ENCODE measurements around the gene PABPC1L.
"Not testable (repeated sequence)": the region's sequence is repeated elsewhere in the genome, so short reads cannot be mapped to it uniquely, and the experiment has no call there.

The PABPC1L gene

GRCh38 chr20:44909872-44910689, at the start of gene PABPC1L:
Gene PABPC1L, plus strand, starts transcription at chr20:44910060. Its CDS starts 84 bp downstream, at chr20:44910144.
- in situ Hi-C loops (cut with MboI; ENCODE audit: low sequenced_read_pairs) = no loop called here
- Histone ChIP-seq H3K36me3 (replicated peaks) (peaks cover 46% of the 10 kb centered on the region), H3K9me3 (no peaks in the 10 kb centered on the region), H3K27me3 (ENCODE audit: low read depth) (no peaks in the 10 kb centered on the region), H3K4me3 (peak within 1 kb of the TSS; percentile 81), H3K4me1 (0 out of 2 replicates have a peak, but pooled peaks cover 2% of the 10 kb centered on the region)
- peak; percentile 67 to 86 for DNase-seq (ENCODE audit: low spot score in 2 of 2)

- no peaks in the 10 kb centered on the region for H3K27me3 ChIP-seq (ENCODE audit: low read depth)
- in situ Hi-C loops (cut with MboI; ENCODE audit: low sequenced_read_pairs) = no loop called here
- H3K4me3 ChIP-seq = no peak overlapping the region
- H3K9me3 ChIP-seq = no peaks in the 10 kb centered on the region
- no peak for DNase-seq (ENCODE audit: low spot score in 2 of 2)
- H3K36me3 ChIP-seq (replicated peaks) = no peaks in the 10 kb centered on the region
- H3K4me1 ChIP-seq = peaks cover 2% of the 10 kb centered on the region
Observed at GRCh38 chr20:44861531-44862006, 48.3 kb upstream of the PABPC1L start.

GRCh38 chr20:44862286-44862685, 47.6 kb upstream of the PABPC1L start:
- Histone ChIP-seq H3K27me3 (ENCODE audit: low read depth) (no peaks in the 10 kb centered on the region), H3K9me3 (no peaks in the 10 kb centered on the region), H3K36me3 (replicated peaks) (no peaks in the 10 kb centered on the region), H3K4me1 (peaks cover 2% of the 10 kb centered on the region), H3K4me3 (no peak overlapping the region)
- in situ Hi-C loops (cut with MboI; ENCODE audit: low sequenced_read_pairs) = no loop called here
- no peak for DNase-seq (ENCODE audit: low spot score in 2 of 2)

- in situ Hi-C loops (cut with MboI; ENCODE audit: low sequenced_read_pairs); H3K4me1 ChIP-seq; H3K27me3 ChIP-seq (ENCODE audit: low read depth); H3K4me3 ChIP-seq; H3K36me3 ChIP-seq (replicated peaks); H3K9me3 ChIP-seq: not testable (repeated sequence)
- DNase-seq (ENCODE audit: low spot score in 2 of 2) = peak; percentile 40 to 61
Observed at GRCh38 chr20:44863365-44864084, 46.3 kb upstream of the PABPC1L start.

- H3K9me3 ChIP-seq; H3K36me3 ChIP-seq (replicated peaks); in situ Hi-C loops (cut with MboI; ENCODE audit: low sequenced_read_pairs): not testable (repeated sequence)
Observed at GRCh38 chr20:44864493-44864892, 45.4 kb upstream of the PABPC1L start.

GRCh38 chr20:44866703-44867335, 43.0 kb upstream of the PABPC1L start:
- Histone ChIP-seq H3K27me3 (ENCODE audit: low read depth) (peaks cover 11% of the 10 kb centered on the region), H3K4me3 (no peak overlapping the region), H3K9me3 (no peaks in the 10 kb centered on the region), H3K36me3 (replicated peaks) (no peaks in the 10 kb centered on the region), H3K4me1 (peaks cover 2% of the 10 kb centered on the region)
- DNase-seq (ENCODE audit: low spot score in 2 of 2) = no peak
- in situ Hi-C loops (cut with MboI; ENCODE audit: low sequenced_read_pairs) = loop anchor here (5.0 kb wide), 3 partner anchors 65 to 180 kb away; partner anchors contain the start of gene KCNK15

More at GRCh38 chr20:44864493-44864892, 45.4 kb upstream of the PABPC1L start:
- not testable (repeated sequence) for DNase-seq (ENCODE audit: low spot score in 2 of 2); H3K4me1 ChIP-seq; H3K27me3 ChIP-seq (ENCODE audit: low read depth); H3K4me3 ChIP-seq

- Histone ChIP-seq H3K4me3 (no peak overlapping the region), H3K9me3 (no peaks in the 10 kb centered on the region), H3K36me3 (replicated peaks) (no peaks in the 10 kb centered on the region), H3K4me1 (no peaks in the 10 kb centered on the region), H3K27me3 (ENCODE audit: low read depth) (peaks cover 11% of the 10 kb centered on the region)
- in situ Hi-C loops (cut with MboI; ENCODE audit: low sequenced_read_pairs) = loop anchor here (5.0 kb wide), 3 partner anchors 67 to 182 kb away; partner anchors contain the start of gene KCNK15
- DNase-seq (ENCODE audit: low spot score in 2 of 2) = no peak
Observed at GRCh38 chr20:44869471-44869870, 40.4 kb upstream of the PABPC1L start.

GRCh38 chr20:44882360-44882759, 27.5 kb upstream of the PABPC1L start:
- H3K27me3 ChIP-seq (ENCODE audit: low read depth); H3K9me3 ChIP-seq; DNase-seq (ENCODE audit: low spot score in 2 of 2); H3K36me3 ChIP-seq (replicated peaks); in situ Hi-C loops (cut with MboI; ENCODE audit: low sequenced_read_pairs); H3K4me3 ChIP-seq: not testable (repeated sequence)
- peaks cover 17% of the 10 kb centered on the region for H3K4me1 ChIP-seq

- Histone ChIP-seq H3K4me1 (peaks cover 20% of the 10 kb centered on the region), H3K9me3 (no peaks in the 10 kb centered on the region), H3K27me3 (ENCODE audit: low read depth) (no peaks in the 10 kb centered on the region), H3K4me3 (no peak overlapping the region), H3K36me3 (replicated peaks) (peaks cover 8% of the 10 kb centered on the region)
- in situ Hi-C loops (cut with MboI; ENCODE audit: low sequenced_read_pairs) = no loop called here
- DNase-seq (ENCODE audit: low spot score in 2 of 2) = no peak
Observed at GRCh38 chr20:44883214-44883902, 26.5 kb upstream of the PABPC1L start.

GRCh38 chr20:44884907-44885391, 24.9 kb upstream of the PABPC1L start:
- Histone ChIP-seq H3K27me3 (ENCODE audit: low read depth) (no peaks in the 10 kb centered on the region), H3K9me3 (no peaks in the 10 kb centered on the region), H3K4me1 (peaks cover 35% of the 10 kb centered on the region), H3K36me3 (replicated peaks) (peaks cover 18% of the 10 kb centered on the region), H3K4me3 (peak overlapping the region; percentile 91)
- in situ Hi-C loops (cut with MboI; ENCODE audit: low sequenced_read_pairs) = no loop called here
- DNase-seq (ENCODE audit: low spot score in 2 of 2) = no peak

- Histone ChIP-seq H3K36me3 (replicated peaks) (peaks cover 20% of the 10 kb centered on the region), H3K27me3 (ENCODE audit: low read depth) (no peaks in the 10 kb centered on the region), H3K4me1 (peaks cover 35% of the 10 kb centered on the region), H3K9me3 (no peaks in the 10 kb centered on the region), H3K4me3 (peak within 1 kb of the TSS; percentile 91)
- DNase-seq (ENCODE audit: low spot score in 2 of 2) = peak; percentile 98 to 100
- in situ Hi-C loops (cut with MboI; ENCODE audit: low sequenced_read_pairs) = no loop called here
Observed at GRCh38 chr20:44885392-44886265, 24.2 kb upstream of the PABPC1L start, which contains the start of gene YWHAB. Gene YWHAB, plus strand, starts transcription at chr20:44885705. Its CDS starts 15,829 bp downstream, at chr20:44901534.

GRCh38 chr20:44886266-44886651, 23.6 kb upstream of the PABPC1L start:
- H3K36me3 ChIP-seq (replicated peaks) = peaks cover 20% of the 10 kb centered on the region
- no peak for DNase-seq (ENCODE audit: low spot score in 2 of 2)
- in situ Hi-C loops (cut with MboI; ENCODE audit: low sequenced_read_pairs) = no loop called here
- H3K27me3 ChIP-seq (ENCODE audit: low read depth) = no peaks in the 10 kb centered on the region
- H3K4me3 ChIP-seq = peak overlapping the region; percentile 91
- no peaks in the 10 kb centered on the region for H3K9me3 ChIP-seq
- H3K4me1 ChIP-seq = peaks cover 36% of the 10 kb centered on the region

All from HAP-1 (cell line).